OCI-M2 (cell line): ENCODE results near the gene HOXA13.

Experiments
- DNase-seq: peaks from one replicate; lab custom pipeline; 2025; ENCODE audit not compliant: unreplicated experiment; lab: John Stamatoyannopoulos, UW

HOXA13 gene

DNA sequence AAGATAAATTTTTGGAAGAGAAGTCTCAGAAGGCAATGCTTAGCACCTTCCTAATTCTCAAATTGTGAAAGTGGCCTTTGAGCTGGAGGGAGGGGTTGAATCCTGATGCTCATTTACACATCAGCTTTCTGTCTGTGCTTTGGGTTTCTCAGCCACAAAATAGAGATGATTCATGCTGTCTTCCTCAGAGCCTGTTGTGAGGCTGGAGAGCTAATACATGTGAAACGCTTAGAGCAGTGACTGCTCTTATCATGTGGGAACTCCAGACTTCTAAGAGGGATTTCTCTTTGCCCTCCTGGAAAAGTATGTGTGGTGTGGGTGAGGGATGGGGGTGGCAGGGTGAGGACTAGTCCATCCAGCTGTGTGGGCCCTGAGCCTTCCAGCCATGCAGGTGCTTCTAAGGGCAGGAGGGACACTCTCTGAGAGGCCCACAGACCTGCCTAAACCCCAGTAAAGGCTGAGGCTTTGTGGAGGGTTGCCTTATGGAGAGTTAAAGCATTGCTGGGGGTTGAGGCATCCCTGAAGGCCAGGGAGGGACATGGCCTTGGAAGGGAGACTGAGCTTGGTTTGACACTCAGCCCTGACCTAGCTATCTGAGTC lies 37.9 kb upstream of the HOXA13 start:
- DNase-seq: no peak

DNA sequence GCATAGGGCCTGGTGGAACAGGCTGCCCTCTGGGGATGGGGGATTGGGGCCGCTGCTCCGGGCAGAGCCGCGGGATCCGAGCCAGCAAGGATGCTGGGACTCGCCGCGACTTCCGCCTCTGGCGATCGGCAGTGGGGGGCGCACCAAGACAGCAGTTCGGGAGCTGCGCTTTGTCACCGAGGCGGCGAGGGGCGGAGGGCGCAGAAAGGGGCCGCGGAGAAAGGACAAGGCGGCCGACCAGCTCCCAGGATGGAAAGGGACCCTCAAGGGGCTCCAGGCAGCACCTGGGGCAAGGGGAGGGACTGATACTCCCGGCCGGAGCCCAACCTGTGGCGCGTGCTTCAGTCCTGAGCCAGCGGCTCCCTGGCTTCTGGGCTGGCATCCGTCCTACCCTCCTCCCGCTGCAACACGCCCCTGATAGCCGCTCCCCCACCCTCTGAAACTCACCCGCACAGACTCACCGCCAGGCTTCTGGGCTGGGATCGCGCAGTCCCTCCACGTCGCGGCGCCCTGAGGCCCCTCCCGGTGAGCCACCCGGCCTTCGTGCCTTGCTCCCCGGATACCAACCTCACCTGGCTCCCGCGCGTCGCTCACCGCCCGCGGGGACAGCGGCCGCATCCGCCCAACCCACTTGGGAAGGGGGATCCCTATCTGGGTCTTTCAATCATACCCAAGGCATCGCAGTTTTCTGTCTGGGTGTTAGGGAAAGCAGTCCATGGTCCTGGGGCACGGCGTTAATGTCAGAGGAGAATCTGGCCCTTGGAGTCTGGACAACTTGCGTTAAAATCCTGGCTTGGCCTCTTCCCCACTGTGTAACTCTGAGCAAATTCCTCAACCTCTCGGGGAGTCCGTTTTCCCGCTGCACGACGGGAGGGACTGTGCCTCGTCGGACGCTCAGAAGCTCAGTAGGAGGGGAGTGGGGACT lies 35.8 kb upstream of the HOXA13 start:
- no peak for DNase-seq

DNA sequence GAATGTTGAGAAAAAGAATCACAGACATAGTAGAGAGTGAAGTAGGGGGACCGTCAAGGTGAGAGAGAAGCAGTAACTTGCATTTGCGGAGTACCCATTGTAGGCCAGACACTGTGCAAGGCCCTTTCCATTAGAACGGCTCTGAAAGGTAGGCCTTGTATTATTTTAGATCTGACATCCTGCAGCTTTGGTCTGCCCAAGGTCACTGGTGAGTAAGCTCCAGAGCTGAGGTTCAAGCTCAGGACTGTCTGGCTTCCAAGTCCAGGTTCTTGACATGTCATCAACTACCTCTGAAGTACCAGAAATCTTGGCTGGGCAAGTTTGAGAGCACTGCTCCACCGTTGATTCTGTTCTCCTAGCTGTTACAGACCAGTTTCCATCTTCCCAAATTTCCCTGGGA lies 29.6 kb upstream of the HOXA13 start:
- no peak for DNase-seq

DNA sequence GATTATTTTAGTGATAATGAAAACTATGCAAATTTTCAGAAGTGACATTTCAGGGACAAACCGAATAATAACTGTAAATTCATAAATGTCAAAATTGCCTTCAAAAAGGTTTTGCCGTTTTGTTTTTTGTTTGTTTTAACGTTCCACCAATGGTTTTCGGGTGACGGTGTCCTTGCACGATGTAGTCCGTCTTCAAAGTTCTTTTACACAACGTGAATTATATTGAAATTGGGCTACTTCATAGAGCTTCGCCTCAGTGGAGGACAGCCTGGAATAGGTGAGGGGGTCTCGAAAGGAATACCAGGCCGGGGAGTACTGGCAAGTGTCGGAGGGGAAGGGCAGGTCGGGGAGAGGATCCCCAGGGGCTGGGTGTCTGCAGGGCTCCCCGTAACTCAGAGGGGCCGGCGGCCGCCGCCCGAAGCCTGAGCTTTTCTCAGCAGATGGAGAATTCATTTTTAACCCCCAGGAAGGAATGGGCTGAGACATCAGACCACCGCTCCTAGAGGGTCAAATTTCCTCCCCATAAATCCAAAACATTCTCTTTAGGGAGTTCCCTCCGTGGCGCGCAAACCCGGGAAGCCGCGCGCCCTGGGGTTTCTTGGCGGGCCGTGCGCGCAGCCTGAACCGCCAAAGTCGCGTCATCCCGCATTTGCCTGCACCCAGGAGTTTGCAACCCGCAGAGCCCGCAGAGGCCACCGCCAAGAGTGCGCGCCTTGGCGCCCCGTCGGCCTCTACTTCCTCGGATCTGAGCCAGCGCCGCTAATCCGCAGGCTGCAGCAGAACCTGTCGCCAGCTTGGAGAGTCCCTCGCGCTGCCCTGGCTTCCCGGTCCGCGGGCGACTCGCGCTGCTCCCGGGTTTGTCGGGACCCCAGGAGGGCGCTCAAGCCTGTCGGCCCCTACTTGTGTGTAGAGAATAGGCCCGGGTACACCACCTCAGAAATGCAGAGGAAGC lies 25.4 kb upstream of the HOXA13 start:
- no peak for DNase-seq

DNA sequence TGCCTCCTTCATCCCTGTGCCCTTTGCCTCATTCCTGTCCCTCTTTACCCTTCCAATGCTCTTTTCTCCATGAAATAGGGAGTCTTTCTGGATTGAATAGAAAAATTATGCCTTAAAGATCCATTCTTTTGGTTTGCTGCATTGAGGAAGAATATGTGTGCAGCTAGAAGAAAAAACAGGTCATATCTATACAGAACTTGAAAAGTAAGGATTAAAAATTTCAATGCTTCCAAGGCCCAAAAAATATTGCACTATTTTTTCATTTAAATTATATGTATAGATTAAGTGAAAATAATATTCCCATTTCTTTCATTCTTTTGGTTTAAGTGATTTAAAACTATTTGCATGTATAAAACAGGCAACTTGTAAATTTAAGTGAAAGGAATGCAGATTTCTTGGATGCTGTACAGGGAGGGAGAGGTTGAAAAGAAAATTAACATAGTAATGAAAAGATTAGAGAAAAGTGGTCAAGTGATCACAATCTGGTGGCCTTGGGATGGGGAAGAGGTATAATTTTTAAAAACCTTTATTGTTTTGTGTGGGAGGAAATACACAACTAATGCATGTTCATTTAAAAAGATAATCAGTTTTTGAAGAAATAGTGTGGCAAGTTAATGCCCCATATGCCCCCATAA lies 24.2 kb upstream of the HOXA13 start:
- no peak for DNase-seq

DNA sequence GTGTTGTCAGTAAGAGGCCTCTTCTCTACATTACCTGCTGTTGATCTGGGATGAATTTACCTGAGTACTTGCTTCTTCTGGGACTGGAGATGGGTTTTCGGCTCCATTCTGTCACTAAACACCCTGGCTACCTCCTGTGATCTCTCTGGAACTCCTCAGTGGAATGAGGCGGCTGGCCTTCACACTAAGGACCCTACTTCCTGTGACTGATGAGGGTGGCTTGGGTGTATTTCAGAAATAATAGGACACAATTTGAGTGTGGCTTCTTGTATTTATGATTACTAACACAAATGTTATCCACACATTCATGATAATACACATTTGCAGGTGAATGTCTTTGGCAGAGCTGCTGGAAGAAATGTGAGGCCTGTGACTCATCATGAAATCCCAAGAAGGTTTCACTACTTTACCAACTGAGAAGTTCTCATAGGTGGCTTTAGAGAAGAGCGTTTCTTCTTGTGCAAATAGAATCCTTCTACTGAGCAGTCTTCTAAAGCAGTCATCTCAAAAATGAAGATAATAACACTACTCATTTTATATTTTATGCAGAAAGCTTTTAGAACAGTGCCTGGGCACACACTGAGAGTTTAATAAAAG lies 21.4 kb upstream of the HOXA13 start:
- DNase-seq: no peak

DNA sequence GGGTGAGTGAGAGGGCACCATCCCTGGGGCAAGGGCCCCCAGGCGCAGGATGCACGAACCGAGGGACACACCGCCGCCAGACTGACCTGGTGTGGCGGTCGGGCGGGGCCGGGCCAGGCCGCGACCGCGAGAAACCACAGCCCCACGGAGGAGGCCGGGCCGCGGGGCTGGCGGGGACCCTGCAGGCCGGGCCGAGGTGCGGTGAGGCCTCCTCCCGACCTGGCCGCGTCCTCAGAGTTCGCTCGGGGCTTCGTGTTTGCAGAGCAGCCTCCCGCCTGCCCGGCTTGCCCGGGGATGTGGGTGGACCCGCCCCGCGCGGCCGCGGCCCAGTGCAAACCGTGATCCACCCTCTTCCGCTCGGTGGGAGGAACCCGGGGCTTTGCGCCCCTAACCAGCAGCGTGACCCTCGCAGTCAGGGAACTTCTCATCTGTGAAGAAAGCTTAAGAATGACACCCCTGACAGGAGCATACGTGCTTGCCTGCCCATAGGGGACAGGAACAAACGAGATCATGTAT lies 20.6 kb upstream of the HOXA13 start:
- DNase-seq: no peak

DNA sequence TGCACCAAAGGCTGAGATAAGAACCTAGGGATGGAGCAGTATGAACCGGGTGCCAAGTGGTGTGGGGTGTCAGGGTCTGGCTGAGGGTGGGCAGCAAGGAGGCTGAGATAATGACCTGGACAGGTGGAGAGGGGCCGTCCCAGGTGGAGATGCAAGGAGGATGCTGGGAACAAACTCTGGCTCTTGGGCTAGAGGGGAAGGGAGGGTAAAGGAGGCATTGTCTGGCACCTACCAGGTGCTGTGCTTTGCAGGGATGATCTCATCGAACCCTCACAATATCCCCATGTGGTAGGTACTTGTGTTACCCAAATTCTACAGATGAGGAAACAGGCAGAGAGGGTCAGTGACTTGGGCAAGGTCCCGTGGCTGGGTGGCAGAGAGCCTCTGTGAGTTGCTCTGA lies 19.9 kb upstream of the HOXA13 start:
- DNase-seq: no peak

DNA sequence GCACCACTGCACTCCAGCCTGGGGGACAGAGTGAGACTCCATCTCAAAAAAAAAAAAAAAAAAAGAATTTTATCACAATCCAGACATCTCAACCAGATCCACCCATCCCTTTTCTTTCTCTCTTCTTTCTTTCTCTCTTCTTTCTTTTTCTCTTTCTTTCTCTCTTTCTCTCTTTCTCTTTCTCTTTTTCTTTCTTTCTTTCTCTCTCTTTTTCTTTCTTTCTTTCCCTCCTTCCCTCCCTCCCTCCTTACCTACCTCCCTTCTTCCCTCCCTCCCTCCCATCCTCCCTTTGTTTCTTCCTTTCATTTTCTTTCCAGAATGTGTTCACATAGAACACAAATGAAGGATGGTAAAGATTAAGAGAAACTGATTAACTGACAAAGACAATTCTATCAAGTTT lies 18.1 kb upstream of the HOXA13 start:
- no peak for DNase-seq

DNA sequence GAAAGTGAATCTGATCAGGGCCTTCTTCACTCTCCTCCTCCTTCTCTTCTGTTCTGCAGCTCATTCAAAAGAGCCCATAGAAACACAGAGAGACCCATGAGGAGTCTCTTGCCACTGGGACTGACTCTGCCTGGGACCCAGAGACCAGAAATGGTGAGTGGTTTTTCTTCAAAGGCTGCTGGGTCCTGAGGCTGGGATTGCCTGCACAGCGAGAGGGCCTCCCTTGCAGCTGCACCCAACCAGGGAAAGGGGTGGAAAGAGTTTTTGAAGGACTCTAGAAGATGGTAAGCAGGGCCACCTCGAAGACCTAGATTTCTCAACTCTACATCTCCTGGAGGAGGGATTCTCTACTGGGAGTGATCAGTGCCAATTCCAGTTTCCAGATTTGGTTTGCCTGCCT lies 15.5 kb upstream of the HOXA13 start:
- DNase-seq: no peak

DNA sequence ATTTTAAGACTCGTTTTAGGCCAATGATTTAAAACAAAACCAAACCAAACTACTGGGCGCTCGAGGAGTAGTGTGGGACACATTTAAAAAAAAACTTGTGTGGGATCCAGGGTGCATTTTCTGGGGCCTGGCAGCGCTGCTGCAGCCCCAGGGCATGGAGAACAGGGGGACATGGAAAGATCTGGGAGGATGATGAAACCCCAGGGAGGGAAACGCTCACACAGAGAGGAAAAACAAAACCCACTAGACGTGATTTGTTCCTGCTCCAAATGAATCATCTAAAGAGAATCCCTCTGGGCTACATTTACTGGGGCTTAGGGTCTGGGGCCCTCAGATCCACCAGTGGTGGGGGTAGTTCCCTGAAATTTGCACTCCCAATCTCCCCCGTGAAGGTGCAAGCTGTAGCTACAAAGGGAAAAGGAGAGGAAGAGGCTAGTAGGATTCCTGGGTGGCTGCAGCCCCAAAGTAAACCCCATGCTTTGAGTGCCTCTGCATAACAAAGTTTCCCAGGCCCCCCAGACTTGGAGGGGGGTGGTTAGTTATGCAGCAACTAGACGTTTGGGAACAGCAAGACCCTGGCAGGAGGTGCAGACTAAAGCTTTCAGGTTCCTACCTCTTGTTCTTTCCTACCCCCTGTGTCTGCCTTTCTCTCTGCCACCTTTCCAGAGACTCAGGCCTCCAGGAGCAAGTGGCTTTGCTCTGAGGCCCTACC lies 14.5 kb upstream of the HOXA13 start:
- DNase-seq: no peak

DNA sequence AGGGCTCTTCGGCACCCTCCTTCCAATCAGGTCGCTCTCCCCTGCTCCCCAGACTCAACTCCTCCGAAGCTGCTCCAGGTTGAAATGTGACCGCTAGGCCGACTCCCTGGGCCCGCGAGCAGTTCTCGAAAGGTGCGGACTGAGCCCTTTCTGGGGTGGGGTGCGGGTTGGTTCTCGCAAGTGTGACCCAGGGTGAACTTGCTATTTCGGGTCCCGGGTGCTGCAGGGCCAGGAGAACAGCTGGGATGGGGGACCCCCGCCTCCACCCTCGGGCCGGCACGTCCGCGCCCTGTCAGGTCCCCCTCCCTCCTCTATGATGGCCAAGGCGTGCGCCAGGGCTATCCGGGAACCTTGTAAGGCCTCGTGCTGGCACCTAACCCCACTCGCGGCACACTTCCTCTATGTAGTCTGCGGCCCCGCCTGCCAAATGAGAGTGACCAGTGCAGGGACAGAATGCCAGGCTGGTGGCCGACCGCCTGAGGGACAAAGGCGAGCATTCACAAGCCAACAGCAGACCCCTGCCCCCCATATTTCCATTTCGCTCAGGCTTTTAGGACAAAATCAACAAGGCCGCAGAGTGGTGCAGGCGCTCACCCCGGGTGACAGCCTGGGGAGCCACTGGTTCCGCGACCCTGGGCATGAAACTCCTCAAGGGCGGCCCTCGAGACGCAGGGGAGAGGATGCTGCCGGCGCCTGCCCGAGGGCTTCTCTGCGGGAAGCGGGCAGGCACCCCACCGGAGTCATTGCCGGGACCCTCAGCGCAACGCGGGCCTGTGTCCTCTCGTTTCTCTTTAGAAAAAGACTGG lies 13.7 kb upstream of the HOXA13 start:
- DNase-seq: no peak

DNA sequence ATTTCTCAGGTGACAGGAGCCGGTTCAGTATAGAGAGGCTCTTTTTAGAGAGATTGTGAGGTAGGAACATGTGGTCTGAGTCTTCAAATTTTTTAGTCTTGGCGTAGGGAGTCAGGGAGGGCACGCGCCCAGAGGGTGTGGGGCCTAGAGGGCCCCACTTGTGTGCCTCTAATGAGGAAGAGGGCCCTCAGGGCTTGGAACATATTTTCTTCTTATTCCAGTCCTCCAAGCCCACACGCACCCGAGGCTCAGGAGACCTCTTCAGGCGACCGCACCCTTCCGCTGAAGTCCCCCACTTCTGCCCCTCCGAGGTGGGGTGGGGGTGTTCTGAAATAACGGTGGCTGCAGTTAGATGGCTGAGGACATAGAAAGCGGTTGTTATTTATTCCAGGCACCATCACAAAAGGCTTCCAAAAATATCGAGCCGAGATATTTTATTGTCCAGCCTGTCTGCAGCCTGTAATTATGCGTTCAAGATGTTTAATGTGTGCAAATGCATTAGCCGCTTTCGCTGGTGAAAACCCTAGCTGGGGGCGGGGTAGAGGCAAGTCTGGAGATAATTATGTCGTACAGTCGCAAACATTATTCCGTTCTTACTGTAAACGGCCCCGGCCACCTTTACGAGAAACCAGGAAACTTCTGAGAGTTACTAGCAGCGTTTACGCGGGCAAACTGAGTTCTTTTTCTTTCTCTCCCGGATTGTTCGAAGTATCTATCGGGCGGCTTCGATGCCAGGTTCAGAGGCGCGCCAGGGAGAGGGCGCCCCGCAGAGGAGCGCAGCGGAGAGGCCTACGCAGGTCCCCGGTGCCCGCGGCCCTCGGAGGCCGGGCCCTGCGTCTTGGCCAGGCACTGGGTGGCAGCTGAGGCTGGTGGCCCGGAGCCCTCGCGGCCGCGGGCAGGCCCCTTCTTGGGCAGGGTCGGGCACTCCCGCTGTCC lies 12.9 kb upstream of the HOXA13 start:
- DNase-seq: no peak

DNA sequence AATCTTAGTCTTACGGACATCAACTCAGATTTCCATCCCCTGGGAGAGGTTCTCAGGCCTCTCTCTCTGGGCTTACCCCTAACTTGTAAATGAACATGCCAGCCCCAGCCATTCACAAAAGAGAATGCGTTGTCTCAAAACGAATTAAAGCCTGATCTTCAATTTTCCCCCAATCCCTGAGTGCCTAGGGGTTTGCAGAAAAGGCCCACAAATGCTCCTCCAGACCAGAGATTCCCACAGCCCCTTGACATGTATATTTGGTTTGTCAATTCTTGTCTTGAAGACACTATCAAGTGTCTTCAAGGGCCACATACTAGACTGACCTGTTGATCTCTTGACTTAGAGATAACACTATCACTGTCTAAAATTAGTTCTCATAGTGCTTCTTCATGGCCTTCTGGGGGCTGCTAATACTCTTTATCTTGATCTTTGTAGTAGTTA lies 11.9 kb upstream of the HOXA13 start:
- no peak for DNase-seq

DNA sequence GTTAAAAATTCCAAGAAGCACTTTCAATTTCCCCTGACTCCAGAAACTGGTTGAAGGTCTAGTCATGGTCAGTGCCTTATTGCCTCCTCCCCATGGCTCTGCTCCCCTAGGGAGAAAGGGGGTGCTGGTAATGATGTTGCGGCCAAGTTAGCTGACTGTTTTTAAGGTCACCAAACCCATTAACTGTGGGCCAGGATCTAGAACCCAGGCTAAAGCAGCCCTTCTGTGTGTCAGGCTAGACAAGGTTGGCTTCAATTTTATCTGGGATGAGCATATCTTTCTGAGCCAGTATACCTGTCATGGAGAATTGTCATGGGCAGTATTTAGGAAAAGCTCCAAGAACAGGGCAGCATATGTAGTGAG lies 11.2 kb upstream of the HOXA13 start:
- DNase-seq: no peak

DNA sequence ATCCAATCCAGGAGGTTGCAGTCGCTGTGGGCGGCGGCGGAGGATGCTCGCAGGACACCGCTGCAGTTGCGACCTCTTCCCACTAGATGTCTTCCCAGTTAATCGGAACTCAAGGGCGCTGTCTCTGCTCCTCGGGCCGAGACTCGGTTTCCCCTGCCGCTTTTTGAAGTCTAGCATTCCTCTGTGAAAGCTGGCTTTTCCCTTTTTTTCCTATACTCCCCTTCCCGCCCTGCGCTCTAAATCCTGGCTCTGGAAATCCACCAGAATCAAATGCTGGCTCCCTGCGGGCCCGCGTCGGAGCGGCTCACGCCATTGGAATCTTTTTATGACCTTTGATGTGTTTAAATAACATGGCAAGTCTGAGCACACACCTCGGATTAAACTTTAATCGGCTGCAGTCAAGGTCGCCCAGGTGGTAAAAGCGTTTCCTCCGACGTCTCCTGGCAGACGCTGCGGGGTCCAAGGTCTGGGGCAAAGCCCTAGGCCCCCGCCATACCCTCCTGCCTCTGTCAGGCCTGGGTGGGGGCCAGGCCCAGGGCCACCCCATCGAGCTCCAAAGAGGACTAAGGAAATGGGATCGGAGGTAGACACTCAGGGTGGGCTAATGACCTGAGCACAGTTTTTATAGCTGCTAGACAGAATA lies 10.7 kb upstream of the HOXA13 start:
- DNase-seq: no peak

DNA sequence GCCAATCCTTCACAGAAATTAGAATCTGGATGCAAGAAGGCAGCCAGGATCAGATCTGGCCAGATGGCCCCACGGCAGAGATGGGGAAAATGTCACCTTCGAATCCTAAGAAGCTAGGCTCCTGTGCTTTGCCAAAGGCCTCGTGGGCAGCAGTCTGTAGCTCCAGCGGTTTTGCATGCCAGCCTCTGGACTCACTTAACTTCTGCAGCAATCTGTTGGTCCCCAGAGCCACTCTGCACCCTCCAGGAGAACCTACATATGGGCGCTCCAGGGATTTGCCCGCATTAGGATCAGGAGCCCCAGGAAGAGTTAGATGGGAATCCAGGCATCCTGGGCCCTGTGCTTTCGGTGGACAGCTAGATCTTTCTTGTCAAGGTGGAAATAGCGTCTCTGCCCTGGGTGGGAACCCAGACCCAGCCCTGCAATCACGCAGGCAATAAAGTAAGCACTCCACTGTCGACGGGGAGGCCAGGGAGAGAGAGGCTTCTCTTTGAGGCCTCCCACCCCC lies 10.1 kb upstream of the HOXA13 start:
- DNase-seq: no peak
